ENCODE results near the gene DCP2.

DNA sequence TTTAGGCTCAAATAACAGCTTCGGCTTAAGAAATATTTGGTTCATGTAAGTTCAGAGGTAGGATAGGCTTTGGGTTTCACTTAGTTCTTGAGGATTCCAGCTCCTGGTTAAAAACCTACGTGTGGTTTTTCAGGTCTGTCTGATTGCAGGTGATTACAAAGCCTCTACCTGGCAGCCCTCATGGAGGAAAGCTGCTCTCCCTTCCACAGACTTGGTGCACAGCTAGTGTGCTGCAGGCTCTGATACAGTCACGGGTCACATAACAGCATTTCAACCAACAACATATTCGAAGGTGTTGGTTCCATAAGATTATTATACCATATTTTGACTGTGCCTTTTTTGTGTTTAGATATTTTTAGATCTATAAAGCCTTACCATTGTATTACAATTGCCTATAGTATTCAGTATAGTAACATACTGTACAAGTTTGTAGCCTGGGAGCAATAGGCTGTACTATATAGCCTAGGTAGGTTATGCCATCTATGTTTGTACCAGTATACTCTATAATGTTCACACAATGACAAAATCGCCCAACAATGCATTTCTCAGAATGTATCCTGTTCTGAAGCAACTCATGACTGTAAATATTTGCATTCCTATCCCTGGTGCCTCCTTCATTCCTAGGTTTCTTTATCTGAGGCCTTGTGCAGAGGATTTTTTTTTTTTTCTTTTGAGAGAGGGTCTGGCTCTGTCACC lies 8.0 kb upstream of the DCP2 start:
- TF ChIP-seq POLR2A (IDR thresholded peaks at IDR 0.05; ENCODE audit: low read length) (no peak), GATA1 (IDR thresholded peaks at IDR 0.05; ENCODE audit: low read depth, low read length) (no peak)
